ENCODE data around the gene LRCH1. TPM values are rescaled to one million over a fixed set of nuclear protein-coding genes. Genes with fewer than 3 reads are reported as not detected.

Gene LRCH1
- total and polyA plus RNA-seq, 10 of the 15 experiments (the other 5 are each of a cell fraction or from before 2014, with no cell fraction given), result 5.3 to 48.9 (median 14.4) TPM

DNA sequence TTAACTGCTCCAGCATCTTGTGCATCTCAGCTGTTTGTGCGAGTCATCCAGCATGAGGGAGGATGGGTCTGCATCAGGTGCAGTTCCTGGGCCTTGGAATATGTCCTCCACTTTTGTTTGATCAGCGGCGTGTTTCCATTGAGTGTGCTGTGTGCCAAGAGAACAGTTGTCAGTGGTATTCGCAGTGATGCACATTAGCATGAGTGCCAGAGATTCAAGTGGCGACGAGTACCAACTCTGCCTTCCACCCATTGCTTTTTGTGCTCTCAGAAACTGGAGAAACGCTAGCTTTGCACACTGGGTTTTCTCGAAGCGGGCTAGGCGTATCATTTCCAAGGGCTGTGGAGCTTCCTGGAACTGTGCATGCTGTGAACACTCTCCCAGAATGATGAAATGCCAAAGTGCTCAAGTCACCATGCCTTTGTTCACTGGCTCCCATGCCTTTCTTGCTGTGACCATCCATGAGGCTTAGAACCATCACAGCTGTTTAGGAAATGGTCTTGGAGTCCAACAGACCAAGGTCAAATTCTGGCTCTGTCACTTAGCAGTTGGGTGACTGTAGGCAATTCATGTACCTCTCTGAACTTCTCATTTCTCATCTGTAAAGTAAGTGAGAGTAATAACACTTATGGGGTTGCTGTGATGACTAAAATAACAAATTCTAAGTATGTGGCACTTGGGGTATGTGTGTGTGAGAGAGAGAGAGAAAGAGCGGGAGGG, 18.4 kb downstream of the LRCH1 start:
- no peaks in the 10 kb centered on the region for H3K27me3 ChIP-seq (replicated peaks in 1 of 2; ENCODE audit: control insufficient read depth in 2 of 2, insufficient read depth in 2 of 2, low read length in 1 of 2)
- WGBS (ENCODE audit: insufficient coverage, insufficient replicate concordance, low lambda C conversion rate, missing lambda C conversion rate), result 38% methylated on average over 10 of the region's 11 CpGs
- TF ChIP-seq RB1 (IDR thresholded peaks at IDR 0.05; ENCODE audit: borderline replicate concordance) (no peak), TCF7 (IDR thresholded peaks at IDR 0.05; ENCODE audit: borderline replicate concordance) (no peak), ZNF274 (IDR thresholded peaks at IDR 0.05; ENCODE audit: insufficient read depth, insufficient read length) (no peak), ATF7 (IDR thresholded peaks at IDR 0.05; ENCODE audit: low read depth) (no peak), MEF2A (IDR thresholded peaks at IDR 0.05; ENCODE audit: insufficient read depth, low read depth, low read length) (0 out of 2 replicates have a peak, but pooled peaks have one; percentile 59), ZBED1 (IDR thresholded peaks at IDR 0.05; ENCODE audit: borderline replicate concordance) (no peak; the same call in 1 of the 2 replicates), CREM (IDR thresholded peaks at IDR 0.05; ENCODE audit: low read depth) (peak; percentile 48; the same call in 1 of the 2 replicates), RUNX3 (IDR thresholded peaks at IDR 0.05; ENCODE audit: low read length) (peak; percentile 56), JUNB (IDR thresholded peaks at IDR 0.05) (peak; percentile 73), MTA2 (IDR thresholded peaks at IDR 0.05; ENCODE audit: low read depth) (peak; percentile 27; the same call in 1 of the 2 replicates)
- TF ChIP-seq, protein P1, sequence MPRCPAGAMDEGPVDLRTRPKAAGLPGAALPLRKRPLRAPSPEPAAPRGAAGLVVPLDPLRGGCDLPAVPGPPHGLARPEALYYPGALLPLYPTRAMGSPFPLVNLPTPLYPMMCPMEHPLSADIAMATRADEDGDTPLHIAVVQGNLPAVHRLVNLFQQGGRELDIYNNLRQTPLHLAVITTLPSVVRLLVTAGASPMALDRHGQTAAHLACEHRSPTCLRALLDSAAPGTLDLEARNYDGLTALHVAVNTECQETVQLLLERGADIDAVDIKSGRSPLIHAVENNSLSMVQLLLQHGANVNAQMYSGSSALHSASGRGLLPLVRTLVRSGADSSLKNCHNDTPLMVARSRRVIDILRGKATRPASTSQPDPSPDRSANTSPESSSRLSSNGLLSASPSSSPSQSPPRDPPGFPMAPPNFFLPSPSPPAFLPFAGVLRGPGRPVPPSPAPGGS (IDR thresholded peaks at IDR 0.05; ENCODE audit: borderline replicate concordance, insufficient read depth, low read depth, low read length, poor library complexity, severe bottlenecking), result peak; percentile 3
- TF ChIP-seq, protein P2, sequence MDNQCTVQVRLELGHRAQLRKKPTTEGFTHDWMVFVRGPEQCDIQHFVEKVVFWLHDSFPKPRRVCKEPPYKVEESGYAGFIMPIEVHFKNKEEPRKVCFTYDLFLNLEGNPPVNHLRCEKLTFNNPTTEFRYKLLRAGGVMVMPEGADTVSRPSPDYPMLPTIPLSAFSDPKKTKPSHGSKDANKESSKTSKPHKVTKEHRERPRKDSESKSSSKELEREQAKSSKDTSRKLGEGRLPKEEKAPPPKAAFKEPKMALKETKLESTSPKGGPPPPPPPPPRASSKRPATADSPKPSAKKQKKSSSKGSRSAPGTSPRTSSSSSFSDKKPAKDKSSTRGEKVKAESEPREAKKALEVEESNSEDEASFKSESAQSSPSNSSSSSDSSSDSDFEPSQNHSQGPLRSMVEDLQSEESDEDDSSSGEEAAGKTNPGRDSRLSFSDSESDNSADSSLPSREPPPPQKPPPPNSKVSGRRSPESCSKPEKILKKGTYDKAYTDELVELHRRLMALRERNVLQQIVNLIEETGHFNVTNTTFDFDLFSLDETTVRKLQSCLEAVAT (IDR thresholded peaks at IDR 0.05), result peak; percentile 83; the same call in 1 of the 2 replicates
- TF ChIP-seq, protein P3, sequence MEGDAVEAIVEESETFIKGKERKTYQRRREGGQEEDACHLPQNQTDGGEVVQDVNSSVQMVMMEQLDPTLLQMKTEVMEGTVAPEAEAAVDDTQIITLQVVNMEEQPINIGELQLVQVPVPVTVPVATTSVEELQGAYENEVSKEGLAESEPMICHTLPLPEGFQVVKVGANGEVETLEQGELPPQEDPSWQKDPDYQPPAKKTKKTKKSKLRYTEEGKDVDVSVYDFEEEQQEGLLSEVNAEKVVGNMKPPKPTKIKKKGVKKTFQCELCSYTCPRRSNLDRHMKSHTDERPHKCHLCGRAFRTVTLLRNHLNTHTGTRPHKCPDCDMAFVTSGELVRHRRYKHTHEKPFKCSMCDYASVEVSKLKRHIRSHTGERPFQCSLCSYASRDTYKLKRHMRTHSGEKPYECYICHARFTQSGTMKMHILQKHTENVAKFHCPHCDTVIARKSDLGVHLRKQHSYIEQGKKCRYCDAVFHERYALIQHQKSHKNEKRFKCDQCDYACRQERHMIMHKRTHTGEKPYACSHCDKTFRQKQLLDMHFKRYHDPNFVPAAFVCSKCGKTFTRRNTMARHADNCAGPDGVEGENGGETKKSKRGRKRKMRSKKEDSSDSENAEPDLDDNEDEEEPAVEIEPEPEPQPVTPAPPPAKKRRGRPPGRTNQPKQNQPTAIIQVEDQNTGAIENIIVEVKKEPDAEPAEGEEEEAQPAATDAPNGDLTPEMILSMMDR (IDR thresholded peaks at IDR 0.05 in 2 of 3, conservative IDR thresholded peaks at IDR 0.05 in 1 of 3; ENCODE audit: control insufficient read depth in 2 of 3, extremely low read depth in 1 of 3, insufficient read depth in 1 of 3, low read depth in 3 of 3, low read length in 3 of 3), result no peak
- in situ Hi-C loops (cut with MboI), result no loop called here
- H4K20me1 ChIP-seq (ENCODE audit: control insufficient read depth, insufficient read depth), result peaks cover 3% of the 10 kb centered on the region; the same call in 1 of the 2 replicates
- H3K36me3 ChIP-seq (ENCODE audit: control insufficient read depth in 2 of 2, insufficient read depth in 2 of 2, low read length in 1 of 2), result peaks cover 0 to 7% of the 10 kb centered on the region in 2 experiments; a peak in 2 of 4 replicates
- H3K4me3 ChIP-seq, result peak overlapping the region; percentile 20; the same call in 1 of the 2 replicates
- SMC1A ChIA-PET (ENCODE audit: uncharacterized antibody, unreplicated experiment), result interaction anchor here (0.6 to 30.5 kb wide), 18 partner anchors 9 to 123 kb away, joined by 3 to 367 read pairs (median 6); partner anchors contain the start of gene LRCH1
- RAD21 ChIA-PET (ENCODE audit: unreplicated experiment), result interaction anchor here (0.6 to 4.6 kb wide), 11 partner anchors 10 to 147 kb away, joined by 3 to 22 read pairs (median 7); partner anchors contain the start of gene LRCH1
- intact Hi-C loops (cut with micrococcal nuclease; ENCODE audit: unreplicated experiment), result loop anchor here (10.0 kb wide), 1 partner anchor 397 kb away; no protein-coding TSS in a partner anchor
- H3K79me2 ChIP-seq (ENCODE audit: control insufficient read depth, insufficient read depth, low read length), result peaks cover 99% of the 10 kb centered on the region
- H3K4me1 ChIP-seq (ENCODE audit: control insufficient read depth, insufficient read depth, low read length), result peaks cover 53% of the 10 kb centered on the region
- FAIRE-seq (no peak), ATAC-seq (peak; percentile 73), DNase-seq (ENCODE audit: low read depth, low spot score) (no peak)
- H3K27ac ChIP-seq (ENCODE audit: control insufficient read depth, insufficient read depth), result peak overlapping the region; percentile 78
- BruUV-seq (replicated peaks), result no TSS peak
- no peaks in the 10 kb centered on the region for H3K9me3 ChIP-seq (replicated peaks; ENCODE audit: control insufficient read depth, insufficient read depth, low read length)
- no peak overlapping the region for H3K9ac ChIP-seq (ENCODE audit: control insufficient read depth, insufficient read depth, low read length)
- no peak overlapping the region for H2AFZ ChIP-seq (ENCODE audit: control insufficient read depth, low read depth, low read length)
- H3K4me2 ChIP-seq (ENCODE audit: control insufficient read depth, insufficient read depth), result peak overlapping the region; percentile 88
- POLR2A ChIA-PET, result interaction anchor here (0.8 to 4.7 kb wide), 4 partner anchors 16 to 86 kb away, joined by 3 to 24 read pairs (median 4); no protein-coding TSS in a partner anchor
- CTCF ChIA-PET, result interaction anchor here (1.3 to 5.3 kb wide), 7 partner anchors 8 to 82 kb away, joined by 3 to 39 read pairs (median 9); partner anchors contain the start of gene LRCH1

Data from GM12878 (cell line).